GM12891 (cell line): Measurements from ENCODE around the gene LCN1.

Source experiments
- POLR2A ChIP-seq: IDR thresholded peaks from 2 replicates; pipeline ENCODE4 v1.6.1; 2011; ENCODE audit warnings: low read depth, low read length, control low read depth
- POLR2AphosphoS5 ChIP-seq: IDR thresholded peaks from 2 replicates; pipeline ENCODE4 v1.6.1; 2011; ENCODE audit warnings: low read depth, low read length, control low read depth
- POU2F2 ChIP-seq: IDR thresholded peaks from 2 replicates; pipeline ENCODE4 v1.6.1; 2011; ENCODE audit warnings: low read depth, mild to moderate bottlenecking, control low read depth, low read length, moderate library complexity
- SPI1 ChIP-seq: IDR thresholded peaks from 2 replicates; pipeline ENCODE4 v1.6.1; 2011; ENCODE audit warnings: low read depth, low read length, control low read depth
- TAF1 ChIP-seq: IDR thresholded peaks from 2 replicates; pipeline ENCODE4 v1.6.1; 2011; ENCODE audit warnings: low read depth, low read length, control low read depth

DNA sequence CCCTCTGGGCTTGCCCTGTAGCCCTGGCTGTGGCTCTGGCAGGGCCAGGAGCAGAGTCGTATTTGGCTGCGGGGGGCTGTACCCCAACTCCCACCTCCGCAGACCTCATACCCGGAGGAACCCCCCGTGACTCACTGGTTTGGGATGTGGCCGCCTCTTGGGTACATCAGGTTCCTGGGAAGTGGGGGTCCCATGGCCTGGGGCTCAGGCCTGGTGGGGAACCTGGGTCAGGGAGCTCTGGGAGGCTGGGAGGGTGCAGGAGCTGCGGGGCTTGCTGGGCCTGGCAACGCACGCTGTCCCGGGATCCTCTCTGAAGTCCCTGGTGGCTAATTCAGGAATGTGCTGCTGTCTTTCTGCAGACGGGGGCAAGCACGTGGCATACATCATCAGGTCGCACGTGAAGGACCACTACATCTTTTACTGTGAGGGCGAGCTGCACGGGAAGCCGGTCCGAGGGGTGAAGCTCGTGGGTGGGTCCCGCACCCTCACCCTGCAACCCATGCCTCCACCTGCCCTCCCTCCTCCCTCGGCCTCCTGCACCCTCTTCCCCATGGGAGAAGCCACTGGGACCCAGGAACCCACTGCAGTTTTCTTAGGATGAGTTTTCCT is 2.4 kb downstream of the LCN1 start:
- no peak for TF ChIP-seq POLR2AphosphoS5
- no peak for TF ChIP-seq POLR2A
- TF ChIP-seq POU2F2 = no peak
- TF ChIP-seq TAF1 = no peak
- no peak for TF ChIP-seq SPI1
